Measurements from ENCODE around the gene PRR20D.

DNA sequence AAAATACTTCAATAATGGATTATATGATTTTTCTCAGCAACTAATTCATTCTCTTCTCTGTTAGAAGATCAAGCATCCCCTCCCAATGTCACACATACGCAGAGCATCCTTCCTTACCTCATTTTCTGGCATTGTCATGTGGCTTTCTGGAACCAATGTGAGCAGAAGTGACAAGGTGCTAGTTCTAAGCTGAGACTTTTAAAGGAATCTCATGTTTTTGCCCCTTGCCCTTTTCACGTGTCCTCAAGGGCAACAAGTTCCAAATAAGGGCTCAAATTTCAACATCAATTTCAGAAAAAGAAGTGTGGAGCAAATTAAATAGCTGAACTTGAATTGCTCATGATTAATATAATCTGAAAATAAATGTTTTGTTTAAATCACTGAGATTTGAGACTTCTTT is 24.3 kb upstream of the PRR20D start:
- TF ChIP-seq, protein P1, sequence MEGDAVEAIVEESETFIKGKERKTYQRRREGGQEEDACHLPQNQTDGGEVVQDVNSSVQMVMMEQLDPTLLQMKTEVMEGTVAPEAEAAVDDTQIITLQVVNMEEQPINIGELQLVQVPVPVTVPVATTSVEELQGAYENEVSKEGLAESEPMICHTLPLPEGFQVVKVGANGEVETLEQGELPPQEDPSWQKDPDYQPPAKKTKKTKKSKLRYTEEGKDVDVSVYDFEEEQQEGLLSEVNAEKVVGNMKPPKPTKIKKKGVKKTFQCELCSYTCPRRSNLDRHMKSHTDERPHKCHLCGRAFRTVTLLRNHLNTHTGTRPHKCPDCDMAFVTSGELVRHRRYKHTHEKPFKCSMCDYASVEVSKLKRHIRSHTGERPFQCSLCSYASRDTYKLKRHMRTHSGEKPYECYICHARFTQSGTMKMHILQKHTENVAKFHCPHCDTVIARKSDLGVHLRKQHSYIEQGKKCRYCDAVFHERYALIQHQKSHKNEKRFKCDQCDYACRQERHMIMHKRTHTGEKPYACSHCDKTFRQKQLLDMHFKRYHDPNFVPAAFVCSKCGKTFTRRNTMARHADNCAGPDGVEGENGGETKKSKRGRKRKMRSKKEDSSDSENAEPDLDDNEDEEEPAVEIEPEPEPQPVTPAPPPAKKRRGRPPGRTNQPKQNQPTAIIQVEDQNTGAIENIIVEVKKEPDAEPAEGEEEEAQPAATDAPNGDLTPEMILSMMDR (IDR thresholded peaks at IDR 0.05): no peak
- TF ChIP-seq POLR2A (IDR thresholded peaks at IDR 0.05): no peak
- TF ChIP-seq POLR2AphosphoS5 (IDR thresholded peaks at IDR 0.05): no peak
